OCI-LY1 (cell line): Measurements from ENCODE around the gene SETD5.

Source experiments
- CTCF ChIP-seq: fragments of 200-600 bp; sonication (generic), shearing (Covaris generic); IDR thresholded peaks from 2 replicates; pipeline ENCODE4 v1.5.1; 2017; ENCODE audit warnings: mild to moderate bottlenecking, antibody characterized with exemption, low read length, moderate library complexity, mixed read lengths
- EZH2 ChIP-seq: fragments of 200-600 bp; sonication (generic), shearing (Covaris generic); IDR thresholded peaks from 2 replicates; pipeline ENCODE4 v1.8.0; 2017; ENCODE audit warnings: borderline replicate concordance, mixed run types, mild to moderate bottlenecking, antibody characterized with exemption, low read length, moderate library complexity, mixed read lengths

- TF ChIP-seq CTCF (no peak), EZH2 (no peak)
Observed at GRCh38 chr3:9384141-9384828, 13.1 kb upstream of the SETD5 start.
